Measurements from ENCODE around the gene ABCC9. TPM values are rescaled to one million over a fixed set of nuclear protein-coding genes. Genes with fewer than 3 reads are reported as not detected.

ABCC9 gene
- total RNA-seq, 1 donor from 2014 or later: 33.3 TPM

- no peak for DNase-seq (ENCODE audit: low spot score)
These were observed 61.9 kb downstream of the ABCC9 start for GRCh38 chr12:21879312-21879711.

- no peak for DNase-seq (ENCODE audit: low spot score)
These were observed 63.8 kb downstream of the ABCC9 start for GRCh38 chr12:21877293-21877982.

- DNase-seq (ENCODE audit: low spot score): no peak
These were observed 75.4 kb downstream of the ABCC9 start for GRCh38 chr12:21865846-21866245.

- DNase-seq (ENCODE audit: low spot score): no peak
These were observed 80.7 kb downstream of the ABCC9 start for GRCh38 chr12:21860534-21860933.

- DNase-seq (ENCODE audit: low spot score): no peak
These were observed 81.1 kb downstream of the ABCC9 start for GRCh38 chr12:21860128-21860527.

- DNase-seq (ENCODE audit: low spot score): no peak
These were observed 89.0 kb downstream of the ABCC9 start for GRCh38 chr12:21852251-21852650.

- DNase-seq (ENCODE audit: low spot score): no peak
These were observed 90.1 kb downstream of the ABCC9 start for GRCh38 chr12:21851151-21851550.

GRCh38 chr12:21850419-21850818 is 90.8 kb downstream of the ABCC9 start:
- no peak for DNase-seq (ENCODE audit: low spot score)

- no peak for DNase-seq (ENCODE audit: low spot score)
These were observed 91.3 kb downstream of the ABCC9 start for GRCh38 chr12:21849878-21850277.

GRCh38 chr12:21848192-21848591 is 93.0 kb downstream of the ABCC9 start:
- no peak for DNase-seq (ENCODE audit: low spot score)

- DNase-seq (ENCODE audit: low spot score): no peak
These were observed 97.4 kb downstream of the ABCC9 start for GRCh38 chr12:21843795-21844194.

- DNase-seq (ENCODE audit: low spot score): no peak
These were observed 101.5 kb downstream of the ABCC9 start for GRCh38 chr12:21839776-21840175.

GRCh38 chr12:21837847-21838246 is 103.4 kb downstream of the ABCC9 start:
- DNase-seq (ENCODE audit: low spot score): no peak

- no peak for DNase-seq (ENCODE audit: low spot score)
These were observed 109.4 kb downstream of the ABCC9 start for GRCh38 chr12:21831791-21832344.

GRCh38 chr12:21828779-21829178 is 112.4 kb downstream of the ABCC9 start:
- DNase-seq (ENCODE audit: low spot score): peak; percentile 38

GRCh38 chr12:21828136-21828775 is 113.0 kb downstream of the ABCC9 start:
- DNase-seq (ENCODE audit: low spot score): no peak

GRCh38 chr12:21827083-21827482 is 114.1 kb downstream of the ABCC9 start:
- DNase-seq (ENCODE audit: low spot score): no peak

GRCh38 chr12:21826618-21826910 is 114.7 kb downstream of the ABCC9 start:
- DNase-seq (ENCODE audit: low spot score): no peak

GRCh38 chr12:21825886-21826617 is 115.2 kb downstream of the ABCC9 start:
- DNase-seq (ENCODE audit: low spot score): no peak

GRCh38 chr12:21823581-21823980 is 117.6 kb downstream of the ABCC9 start:
- DNase-seq (ENCODE audit: low spot score): peak; percentile 12

GRCh38 chr12:21819678-21820077 is 121.5 kb downstream of the ABCC9 start:
- DNase-seq (ENCODE audit: low spot score): no peak

- DNase-seq (ENCODE audit: low spot score): no peak
These were observed 122.0 kb downstream of the ABCC9 start for GRCh38 chr12:21819236-21819635.

- no peak for DNase-seq (ENCODE audit: low spot score)
These were observed 122.6 kb downstream of the ABCC9 start for GRCh38 chr12:21818627-21819026.
